Inflammatory macrophage treated with lipopolysaccharide for 4 hours (primary cell): Measurements from ENCODE around the gene ZBTB16.

Experiments
- DNase-seq: peaks from one replicate; pipeline ENCODE4 v3.0.0-alpha.2; 2020

The ZBTB16 gene

DNA sequence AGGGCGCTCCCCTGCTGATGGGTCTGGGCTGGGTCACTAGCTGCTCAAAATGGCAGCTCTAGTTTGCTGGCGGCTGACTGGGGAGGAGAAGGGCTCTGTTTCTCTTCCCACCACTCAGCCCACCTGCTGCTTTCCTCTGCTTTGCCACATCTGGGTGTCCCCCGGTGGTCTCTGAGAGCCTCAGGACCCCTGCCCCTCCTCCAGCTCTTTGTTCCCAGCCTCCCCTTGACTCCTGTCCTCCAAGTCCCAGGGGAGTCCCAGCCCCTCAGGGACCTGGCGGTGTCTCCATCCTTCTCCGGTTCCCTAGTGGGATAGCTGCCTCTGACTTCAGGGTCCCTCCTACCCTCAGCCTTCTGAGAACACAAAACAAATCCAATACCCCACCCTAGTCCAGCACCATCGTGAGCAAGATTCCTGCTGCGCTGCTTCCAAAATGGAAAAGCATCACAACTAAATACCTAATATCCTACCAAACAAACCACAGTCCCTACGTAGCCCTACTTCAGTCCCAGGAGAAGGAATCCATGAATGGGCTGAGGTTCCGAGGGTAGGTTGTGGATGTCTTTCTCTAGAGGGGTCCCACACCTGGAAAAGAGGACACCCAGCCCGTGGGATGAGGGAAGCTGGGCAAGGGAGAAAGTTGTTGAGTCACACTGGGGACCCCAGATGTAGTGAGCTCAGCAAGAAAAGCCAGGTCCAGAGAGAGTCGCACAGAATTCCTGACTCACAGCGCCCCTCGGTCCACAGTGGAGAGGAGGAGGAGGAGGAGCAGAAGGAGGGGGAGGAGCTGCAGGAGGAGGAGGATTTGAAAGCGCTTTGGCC lies 191.7 kb downstream of the ZBTB16 start:
- DNase-seq: no peak

DNA sequence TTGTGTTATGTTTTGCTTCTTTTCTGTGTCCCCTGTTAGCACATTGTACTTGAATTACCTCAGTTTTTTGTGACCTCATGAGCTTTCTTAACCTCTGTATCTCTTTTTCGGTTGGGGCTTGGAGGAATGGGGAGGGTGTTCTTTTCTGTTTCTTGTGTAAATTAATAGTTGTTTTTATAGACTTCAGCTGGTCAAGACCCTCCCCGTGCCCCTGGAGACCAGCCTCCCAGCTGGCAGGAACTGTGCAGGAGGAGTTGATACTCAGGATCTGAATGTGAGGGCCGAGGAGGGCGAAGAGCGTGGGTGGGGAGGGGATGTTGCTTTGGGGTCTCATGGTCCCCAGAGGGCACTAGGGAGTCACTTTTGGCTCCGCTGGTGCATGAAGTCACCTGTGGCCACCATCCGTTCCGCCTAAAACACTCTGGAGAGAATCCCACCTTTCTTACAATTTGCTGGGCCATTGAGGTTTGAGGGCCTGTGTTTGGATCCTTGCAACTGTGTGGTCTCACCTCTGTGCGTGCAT lies 192.4 kb downstream of the ZBTB16 start:
- no peak for DNase-seq

DNA sequence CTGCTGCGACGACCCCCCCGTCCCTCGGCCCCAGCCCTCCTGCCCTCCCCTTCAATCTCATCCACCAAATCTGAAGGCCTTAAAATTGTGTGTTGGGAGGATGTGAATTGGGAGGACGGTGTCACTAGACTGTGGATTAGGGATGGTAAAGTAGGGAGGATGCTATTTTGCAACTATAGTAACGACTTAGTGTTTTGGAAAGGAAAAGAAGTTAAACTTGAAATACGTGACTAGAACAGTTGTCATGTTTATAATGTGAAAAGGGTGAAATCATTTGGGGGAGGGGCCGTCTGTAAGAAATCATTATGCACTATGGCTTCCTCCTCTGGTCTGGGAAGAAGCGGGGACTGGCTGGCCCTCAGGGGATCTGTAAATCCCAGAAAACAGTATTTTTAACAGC lies 193.3 kb downstream of the ZBTB16 start:
- DNase-seq: no peak

DNA sequence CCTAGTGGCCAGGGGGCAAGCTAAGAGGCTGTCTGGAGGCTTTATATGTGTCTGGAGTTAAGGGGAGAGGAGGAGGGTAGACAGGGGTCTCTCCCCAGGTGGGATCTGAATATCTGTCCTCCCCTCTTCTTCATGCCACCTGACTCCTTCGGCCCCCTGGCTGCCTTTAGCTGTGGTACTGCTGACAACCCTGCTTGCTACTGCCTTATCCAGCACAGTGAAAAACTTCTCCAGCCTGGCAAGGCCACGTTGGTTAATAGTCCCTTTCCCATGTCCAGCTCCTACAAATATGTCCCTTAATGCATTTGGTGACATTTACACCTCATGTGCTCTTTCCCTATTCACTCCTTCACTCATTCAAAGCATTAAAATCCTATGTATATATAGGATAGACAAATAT lies 194.3 kb downstream of the ZBTB16 start:
- no peak for DNase-seq

DNA sequence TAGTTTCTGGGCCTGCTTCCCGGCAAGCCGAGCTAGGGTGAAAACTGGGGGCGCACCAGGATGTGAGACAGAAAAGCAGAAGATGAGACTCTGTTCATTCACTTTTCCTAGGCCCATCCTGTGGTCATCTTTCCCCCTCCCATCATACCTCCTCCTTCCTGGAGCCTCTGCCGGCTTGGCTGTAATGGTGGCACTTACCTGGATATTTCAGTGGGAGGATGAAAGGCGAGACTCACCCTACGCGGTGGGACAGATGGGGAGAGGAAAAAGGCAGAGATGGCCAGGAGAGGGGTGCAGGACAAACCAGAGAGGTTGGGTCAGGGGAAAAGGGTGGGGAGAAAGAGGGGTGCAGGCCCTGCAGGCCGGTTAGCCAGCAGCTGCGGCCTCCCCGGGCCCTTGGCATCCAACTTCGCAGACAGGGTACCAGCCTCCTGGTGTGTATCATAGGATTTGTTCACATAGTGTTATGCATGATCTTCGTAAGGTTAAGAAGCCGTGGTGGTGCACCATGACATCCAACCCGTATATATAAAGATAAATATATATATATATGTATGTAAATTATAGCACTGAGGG lies 195.1 kb downstream of the ZBTB16 start:
- DNase-seq: no peak

DNA sequence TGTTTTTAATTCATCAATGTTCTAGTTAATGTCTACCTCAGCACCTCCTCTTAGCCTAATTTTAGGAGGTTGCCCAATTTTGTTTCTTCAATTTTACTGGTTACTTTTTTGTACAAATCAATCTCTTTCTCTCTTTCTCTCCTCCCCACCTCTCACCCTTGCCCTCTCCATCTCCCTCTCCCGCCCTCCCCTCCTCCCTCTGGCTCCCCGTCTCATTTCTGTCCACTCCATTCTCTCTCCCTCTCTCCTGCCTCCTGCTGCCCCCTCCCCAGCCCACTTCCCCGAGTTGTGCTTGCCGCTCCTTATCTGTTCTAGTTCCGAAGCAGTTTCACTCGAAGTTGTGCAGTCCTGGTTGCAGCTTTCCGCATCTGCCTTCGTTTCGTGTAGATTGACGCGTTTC lies 195.8 kb downstream of the ZBTB16 start:
- DNase-seq: no peak

DNA sequence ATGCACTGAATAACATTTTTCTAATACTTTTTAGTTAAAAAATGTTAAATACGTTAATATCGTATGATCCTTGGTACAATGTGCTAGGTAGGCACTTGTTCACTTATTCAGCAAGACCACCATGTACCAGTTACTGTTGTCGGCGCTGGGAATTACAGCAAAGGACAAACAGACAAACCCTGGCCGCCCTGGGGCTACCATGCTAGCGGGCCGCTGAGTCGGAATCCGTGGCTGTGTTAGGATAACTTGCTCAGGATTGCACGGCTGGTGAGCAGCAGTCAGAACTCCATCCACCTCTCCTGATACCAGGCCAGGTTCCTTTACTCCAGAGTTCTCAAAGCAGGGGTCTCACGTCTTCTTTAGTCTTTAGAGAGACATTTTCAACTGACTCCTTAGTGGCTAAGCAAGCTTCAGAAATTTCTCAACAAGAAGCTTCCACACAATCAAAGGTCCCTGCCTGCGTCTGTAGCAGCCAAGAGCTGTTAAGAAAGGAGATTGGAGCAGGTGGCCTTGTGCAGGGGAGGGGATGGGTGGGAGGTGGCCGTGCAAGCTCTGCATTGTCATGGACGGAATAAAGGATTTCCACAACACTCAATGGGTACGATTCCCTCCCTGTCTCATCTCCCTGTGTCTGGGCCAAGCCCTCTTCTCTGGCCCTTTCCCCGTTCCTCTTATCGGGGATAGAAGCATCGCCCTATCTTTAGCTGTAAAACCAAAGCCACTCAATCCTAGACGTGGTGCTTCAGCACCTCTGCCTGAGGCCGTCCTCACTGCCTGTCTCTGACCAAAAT lies 196.9 kb downstream of the ZBTB16 start:
- no peak for DNase-seq

DNA sequence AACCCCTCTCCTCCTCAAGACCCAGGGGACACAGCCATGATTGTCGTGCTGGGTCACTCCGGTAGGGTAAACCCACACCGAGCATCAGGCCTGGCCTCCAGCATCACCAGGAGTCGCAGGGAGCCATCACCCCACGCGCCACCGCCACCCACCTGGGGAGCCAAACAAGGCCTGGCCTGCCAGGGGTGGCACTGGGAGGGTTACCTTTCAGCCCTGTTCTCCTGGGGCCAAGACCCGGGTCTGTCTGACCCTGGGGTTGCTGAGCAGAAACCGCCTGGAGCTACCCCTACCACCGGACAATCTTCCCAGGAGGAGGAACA lies 197.4 kb downstream of the ZBTB16 start:
- DNase-seq: no peak

DNA sequence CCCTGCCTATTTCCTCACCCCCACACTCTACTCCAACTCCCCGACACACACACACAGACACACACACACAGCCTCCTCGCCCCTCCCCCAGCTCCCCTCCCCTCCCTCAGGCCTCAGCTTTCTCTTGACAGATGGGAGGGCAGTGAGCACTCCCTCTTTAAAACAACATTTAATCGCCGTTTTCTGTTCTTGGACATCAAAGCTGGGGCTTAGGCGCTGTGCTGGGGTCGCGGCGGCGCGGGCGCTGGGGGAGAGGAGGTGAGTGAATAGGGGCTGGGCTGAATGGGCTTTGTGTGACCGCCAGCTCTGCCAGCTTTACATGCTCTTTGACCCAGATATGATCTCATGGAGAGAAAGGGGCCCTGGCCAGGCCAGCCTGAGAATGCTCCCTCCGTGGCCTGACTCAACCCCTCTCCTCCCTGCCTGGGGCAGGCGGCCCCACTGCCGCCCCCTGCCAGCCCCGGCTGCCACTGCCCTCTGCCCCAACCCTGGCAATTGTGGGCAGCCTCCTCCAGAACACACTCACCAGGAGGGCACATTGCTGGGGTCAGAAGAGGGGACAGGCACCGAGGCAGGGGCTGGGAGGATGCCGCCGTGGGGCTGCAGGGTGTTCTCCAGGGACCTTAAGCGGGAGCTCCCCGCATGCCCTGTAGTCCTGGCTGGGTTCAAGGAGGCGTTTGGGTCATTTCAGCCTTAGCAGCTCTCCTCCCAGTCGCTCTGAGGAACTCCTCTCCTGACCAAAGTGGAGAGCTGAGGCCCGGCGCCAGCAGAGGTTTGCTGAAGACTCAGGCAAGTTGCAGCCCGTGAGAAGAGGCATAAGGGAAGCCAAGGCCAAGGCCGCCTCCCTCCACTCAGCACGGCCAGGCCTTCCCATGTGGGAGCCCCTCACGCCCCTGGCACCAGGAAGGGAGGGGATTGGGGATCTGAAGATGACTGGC lies 198.4 kb downstream of the ZBTB16 start:
- DNase-seq: no peak

DNA sequence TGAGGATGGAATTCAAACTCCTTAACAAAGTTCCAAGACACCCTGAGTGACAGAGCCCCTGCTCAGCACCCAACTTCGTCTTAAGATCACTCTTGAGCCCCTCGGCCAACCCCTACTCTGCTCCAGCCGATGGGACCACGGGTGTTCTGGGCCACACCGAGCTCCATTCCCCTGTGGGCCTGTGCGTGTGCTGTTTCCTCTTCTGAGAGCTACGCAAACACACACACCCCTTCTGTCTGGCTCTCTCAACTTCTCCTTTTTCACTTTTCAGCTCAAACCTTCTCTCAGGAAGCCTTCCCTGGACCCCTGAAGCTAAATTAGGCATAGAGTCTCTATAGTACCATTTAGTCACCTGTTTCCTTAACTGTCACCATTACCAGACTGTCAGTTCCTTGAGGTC lies 199.2 kb downstream of the ZBTB16 start:
- DNase-seq: peak; percentile 49

DNA sequence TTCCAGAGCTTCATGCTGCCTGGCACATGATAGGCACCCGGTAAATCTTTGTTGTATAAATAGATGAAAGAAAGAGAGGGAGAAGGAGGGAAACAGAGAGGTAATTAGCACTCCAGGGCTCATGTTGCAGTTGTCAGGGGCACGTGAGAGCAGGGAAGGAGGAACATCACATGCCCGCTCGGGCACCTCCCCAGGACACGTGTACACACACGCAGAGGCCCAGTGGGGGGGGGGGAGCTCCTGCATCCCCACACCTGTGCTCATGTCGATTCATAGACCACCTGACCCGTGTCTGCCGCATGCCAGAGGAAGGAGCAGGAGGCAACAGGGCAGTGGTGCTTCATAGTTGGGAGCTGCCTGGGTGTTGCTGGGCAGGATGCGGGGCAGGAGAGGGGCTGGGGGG lies 199.6 kb downstream of the ZBTB16 start:
- no peak for DNase-seq

DNA sequence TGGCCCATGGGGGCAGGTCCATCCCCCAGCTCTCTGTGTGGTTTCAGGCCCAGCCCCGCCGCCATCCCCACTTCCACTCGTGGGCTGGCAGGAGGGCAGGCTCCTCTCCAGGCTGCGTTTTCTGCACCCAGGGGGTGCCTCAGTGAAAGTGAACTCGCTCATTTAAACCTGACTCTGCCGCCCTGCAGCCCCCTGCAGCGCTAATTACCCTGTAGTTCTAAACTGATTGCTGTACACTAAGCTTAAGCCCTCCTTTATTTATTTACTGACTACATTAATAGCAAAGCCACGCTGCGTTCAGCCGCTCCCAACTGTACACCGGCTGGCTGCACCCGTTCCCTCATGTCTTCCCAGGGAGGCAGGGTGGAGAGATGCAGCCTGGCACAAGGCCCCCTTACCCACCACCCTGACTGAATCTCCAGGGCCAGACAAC lies 200.1 kb downstream of the ZBTB16 start:
- DNase-seq: no peak

DNA sequence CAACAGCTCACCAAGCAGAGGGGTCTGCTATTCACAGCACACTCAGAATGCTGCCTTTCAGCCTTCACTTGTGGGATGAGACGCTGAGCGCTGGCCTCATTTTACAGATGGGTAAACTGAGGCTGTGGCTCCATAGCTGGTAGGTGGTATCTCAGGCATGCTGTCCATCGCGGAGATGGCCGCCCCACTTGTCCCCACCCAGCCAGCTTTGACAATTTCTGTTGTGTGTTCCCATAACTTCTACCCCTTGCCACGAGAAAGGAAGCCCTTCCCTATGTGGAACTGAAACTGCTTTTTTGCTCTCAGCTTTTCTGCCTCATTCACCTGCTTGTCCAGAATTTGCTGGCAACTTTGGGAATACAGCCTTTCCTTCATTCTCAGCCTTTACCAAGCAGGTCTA lies 200.6 kb downstream of the ZBTB16 start:
- no peak for DNase-seq

DNA sequence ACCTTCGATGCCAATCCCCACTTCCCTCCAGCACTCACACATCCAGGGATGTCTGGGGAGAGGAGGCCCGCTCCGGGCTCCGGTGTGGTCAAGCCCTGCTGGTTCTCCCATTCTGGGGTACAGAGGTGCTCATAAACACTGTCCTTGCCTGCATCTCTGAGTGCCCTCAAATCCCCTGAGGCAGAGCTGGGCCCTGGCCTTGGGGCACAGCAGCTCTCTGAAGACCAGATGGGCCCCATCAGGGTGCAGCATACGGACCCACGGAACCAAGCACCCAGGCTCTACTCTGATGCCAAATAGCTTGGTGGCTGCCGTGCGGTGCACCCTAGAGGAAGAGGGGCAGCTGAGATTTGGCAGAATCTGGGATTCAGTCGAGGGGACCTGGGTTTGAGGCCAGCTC lies 201.0 kb downstream of the ZBTB16 start:
- DNase-seq: no peak

DNA sequence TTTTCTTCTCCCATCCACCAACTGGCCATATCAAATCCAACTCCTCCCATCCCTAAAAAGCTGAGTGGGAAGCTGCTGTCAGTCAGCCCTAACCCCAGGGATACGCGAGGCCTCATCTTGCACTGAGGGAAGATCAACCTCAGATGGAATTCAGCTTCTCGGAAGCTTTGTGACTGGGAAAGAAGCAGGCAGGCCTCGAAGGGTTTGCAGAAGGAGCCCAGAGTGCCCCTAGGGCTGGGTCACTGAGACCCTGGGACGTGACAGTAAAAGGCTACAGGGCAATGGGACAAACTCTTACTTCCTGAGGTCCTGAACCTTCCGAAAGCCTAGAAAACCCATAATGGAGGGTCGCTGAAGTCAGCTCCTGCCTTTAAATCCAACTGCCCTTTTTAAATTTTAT lies 202.3 kb downstream of the ZBTB16 start:
- DNase-seq: no peak

DNA sequence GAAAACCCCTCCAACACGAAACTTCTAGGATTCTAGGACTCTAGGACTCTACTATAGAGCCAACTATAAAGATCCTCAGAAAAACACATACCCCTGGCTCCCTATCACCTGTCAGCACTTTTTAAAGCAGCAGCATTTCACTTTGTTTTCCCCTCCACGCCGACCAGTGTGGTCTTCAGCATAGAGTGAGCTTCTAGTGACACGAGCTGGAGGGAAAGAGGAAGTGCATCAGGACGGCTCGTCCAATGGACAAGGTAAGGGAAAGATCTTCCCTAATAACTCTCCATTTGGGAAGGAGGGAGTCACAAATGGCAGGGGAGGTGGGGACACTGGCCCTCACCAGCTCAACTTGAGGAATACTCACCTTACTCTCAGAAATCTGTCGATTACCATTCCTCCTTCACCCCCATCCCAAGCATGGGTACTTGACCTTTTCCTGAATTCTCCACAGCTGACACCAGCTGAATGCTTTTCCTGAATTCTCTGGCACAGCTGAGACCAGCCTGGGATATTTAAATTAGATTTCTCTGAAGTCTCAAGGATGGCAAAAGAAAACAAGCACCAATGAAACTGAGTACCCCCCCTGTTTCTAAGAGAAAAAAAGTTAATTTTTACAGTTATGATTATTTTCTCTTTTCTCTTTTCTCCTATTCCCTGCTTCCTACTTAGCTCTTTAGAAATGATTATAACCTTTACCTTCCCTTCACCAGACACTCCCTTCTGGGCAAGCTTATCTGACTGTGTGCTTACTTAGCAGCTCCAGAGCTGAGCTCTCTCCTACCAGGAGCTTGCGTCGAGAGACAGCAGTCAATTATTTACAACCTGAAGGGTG lies 203.4 kb downstream of the ZBTB16 start:
- peak; percentile 22 for DNase-seq

DNA sequence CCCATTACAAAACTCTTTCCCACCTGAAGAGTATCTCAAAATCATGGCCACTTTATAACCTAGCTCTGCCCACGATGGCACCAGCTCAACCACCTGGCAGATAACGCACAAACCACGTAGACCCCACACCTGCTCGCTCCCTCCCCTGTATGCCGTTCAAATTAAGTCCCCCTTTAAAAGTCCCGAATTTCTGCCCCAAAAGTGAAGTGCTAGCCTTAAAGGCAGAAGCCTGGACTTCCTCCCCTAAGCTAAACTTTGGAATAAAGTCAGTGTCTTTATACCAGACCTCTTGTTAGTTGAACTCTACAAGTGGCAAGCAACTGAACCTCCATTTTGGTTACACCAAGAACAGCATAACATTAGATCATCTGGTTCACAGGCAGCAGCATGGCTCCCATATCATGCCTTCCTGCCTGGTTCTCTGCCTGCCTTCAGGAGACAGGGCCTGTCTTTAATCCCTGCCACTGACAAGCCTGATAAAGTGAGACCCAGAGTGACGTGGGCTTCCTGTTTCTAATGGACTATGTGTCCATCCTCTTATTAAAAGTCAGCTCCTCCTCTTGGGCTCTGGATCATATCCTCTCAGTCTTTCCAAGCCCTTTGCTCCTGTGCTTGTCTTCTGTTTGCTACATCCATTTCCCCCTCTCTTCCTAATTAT lies 204.1 kb downstream of the ZBTB16 start:
- DNase-seq: no peak

DNA sequence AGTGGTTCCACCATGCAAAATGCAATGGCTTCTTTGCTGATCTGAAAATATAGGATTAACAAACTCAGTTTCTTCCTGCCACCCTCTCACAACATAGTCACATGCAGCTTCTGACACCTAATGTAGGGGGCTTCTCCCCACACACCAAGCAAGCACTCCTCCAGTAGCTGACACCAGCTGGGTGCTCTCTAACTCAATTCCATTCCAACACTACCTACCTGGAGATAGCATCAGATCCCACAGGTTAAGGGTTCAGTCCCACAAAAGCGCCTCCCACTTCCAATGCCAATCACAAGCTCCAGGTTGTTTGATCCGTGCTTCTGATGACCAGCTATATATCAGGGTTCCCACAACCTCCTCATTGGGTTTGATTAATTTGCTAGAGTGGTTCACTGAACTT lies 204.9 kb downstream of the ZBTB16 start:
- DNase-seq: no peak

DNA sequence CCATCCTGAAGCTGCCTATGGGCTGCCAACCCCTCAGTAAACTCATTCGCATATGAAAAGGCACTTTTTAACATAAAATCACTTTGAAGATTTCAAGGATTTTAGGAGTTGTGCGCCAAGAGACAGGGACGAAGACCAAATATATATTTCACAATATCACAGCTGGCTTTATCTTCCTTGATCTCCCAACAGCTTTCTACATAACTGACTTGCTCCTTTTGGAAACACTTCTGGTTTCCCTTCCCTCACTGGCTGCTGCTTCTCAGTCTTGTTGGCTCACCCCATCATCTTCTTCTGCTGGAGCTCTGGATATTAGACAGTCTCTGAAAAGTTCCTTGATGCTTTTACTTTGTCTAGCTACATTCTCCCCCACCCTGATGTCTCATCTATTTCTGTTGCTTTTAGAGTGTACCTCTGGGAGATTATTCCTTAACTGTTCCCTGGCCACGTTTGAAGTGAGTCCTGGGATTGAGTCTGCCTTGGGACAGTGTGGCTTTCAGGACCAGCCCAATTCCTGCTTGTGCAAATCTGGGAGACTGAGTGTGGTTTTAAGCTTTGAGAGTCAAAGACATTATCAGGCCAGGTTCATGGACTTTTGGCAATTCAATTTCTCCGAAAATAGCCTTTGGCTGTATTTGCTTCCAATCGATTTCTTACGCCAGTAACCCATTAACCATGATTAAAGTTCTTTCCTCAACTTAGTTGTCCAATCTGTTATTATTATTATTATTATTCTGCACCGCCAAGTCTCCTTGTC lies 205.8 kb downstream of the ZBTB16 start:
- DNase-seq: no peak

DNA sequence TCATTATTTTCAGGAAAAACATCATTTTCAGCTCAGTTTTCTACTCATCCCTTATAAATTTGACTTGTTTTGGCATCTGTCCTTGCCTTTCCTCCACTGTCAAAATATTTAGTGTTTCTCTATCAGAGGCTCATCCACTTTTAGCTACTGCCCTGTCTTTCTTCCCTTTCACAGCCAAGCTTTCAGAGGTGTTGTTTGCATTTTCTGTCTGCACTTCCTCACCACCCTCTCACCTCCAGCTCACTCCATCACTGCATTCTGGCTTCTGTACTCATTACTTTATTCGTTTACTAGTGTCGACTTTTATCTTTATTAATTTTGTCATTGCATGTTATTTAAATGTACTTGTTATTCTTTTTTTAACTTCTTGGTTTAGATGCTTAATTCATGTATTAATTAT lies 210.0 kb downstream of the ZBTB16 start:
- no peak for DNase-seq
